ENCODE results near the gene CCSER2.
A peak's percentile ranks its signal among the peaks of the same experiment; 100 is the strongest.
"Not testable (repeated sequence)": the region's sequence is repeated elsewhere in the genome, so short reads cannot be mapped to it uniquely, and the experiment has no call there.

Gene CCSER2

DNA sequence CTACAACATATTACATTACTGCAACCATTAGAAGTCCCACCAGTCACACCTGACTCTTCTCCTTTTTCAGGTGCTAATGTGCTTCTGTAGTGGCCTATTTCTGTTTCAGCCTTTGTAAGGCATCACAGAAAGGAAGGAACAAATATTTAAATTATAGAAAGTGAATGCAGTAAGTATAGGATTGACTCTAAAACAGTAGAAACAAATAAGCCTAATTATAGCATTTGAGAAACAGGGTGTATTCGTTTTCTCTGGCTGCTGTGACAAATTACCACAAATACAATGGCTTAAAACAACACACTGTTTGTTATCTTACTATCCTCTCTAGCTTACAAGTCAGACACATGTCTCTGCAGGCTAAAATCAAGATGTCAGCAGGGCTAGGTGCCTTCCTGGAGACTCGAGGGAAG is 69.4 kb downstream of the CCSER2 start:
- no peak for DNase-seq (ENCODE audit: low read depth)

DNA sequence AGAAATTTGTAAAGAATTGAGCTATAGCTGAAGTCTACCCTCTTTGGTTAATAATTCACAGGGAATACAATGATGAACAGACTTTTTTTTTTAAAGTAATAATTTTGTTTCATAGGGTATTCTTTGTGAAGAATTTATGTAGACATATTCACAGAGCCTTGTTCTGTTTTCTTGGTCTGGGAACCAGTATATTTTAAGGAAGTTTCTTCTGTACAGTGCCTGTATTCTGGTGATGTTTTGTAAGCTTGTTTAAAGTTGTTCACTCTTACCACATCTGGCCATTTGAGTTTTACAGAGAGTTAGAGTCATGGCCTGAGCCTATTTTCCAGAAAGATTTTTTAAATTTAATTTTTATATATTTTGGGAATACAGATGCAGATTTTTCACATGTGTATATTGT is 70.3 kb downstream of the CCSER2 start:
- no peak for DNase-seq (ENCODE audit: low read depth)

DNA sequence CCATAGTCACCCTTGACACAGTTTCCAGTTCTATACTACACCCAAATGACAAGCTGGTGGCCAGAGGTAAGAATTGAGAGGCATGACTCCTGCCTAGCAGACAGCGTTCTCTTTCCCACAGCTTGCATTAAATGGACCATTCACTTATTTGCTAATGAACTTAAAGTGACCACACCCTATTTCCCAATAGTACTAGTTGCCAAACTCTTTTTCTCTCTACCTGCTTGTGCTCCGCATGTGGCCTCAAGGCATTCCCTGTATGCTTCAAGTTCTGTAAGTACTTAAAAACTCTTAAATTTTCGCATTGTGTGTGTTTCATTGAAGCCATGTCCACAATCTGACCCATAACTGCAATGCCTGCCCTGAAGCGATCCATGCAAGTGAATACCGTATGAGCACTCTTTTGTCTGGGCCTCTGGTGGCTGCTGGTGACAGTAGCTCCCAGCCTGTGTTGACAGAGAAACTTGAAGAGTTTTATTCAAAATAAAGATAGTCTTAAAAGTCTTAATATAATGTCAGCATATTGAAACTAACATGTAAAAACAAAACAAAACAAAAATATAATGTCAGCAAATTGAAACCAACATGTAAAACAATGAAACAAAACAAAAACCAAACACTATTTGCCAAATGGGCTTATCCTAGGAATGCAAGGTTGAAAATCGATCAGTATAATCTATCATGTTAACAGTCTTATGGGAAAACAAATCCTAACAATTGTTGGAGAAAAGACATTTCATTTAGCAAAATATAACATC is 73.6 kb downstream of the CCSER2 start:
- DNase-seq (ENCODE audit: low read depth): no peak

DNA sequence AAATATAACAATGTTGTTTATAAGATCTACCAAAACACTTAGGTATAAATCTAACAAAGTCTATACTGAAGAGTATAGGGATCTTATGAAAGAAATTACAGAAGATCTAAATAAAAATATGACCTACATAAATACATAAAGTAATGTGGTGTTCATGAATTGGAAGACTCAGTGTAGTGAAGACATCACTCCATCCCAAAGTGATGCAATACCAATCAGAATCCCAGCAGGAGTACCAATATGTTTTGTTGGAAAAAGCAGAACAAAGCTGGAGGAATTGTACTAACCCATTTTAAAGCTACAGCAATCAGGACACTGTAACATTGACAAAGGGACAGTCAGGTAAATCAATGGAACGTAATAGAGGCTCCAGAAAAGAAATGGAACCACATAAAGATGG is 76.4 kb downstream of the CCSER2 start:
- DNase-seq (ENCODE audit: low read depth): no peak

DNA sequence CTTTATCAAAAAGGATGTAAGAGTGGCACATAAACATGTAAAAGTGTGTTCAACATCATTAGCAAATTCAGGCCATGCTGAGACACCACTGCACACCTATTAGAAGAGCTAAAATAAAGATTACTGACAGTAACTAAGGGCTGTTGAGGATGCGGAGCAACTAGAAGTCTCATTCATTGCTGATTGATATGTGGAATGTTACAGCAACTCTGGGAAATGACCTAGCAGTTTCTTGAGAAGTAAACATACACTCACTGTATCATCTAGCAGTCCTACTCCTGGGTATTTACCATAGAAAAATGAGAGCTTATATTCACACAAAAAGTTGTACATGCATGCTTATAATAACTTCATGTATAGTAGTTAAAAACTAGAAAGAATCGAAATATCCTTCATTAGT is 77.3 kb downstream of the CCSER2 start:
- DNase-seq (ENCODE audit: low read depth): no peak

DNA sequence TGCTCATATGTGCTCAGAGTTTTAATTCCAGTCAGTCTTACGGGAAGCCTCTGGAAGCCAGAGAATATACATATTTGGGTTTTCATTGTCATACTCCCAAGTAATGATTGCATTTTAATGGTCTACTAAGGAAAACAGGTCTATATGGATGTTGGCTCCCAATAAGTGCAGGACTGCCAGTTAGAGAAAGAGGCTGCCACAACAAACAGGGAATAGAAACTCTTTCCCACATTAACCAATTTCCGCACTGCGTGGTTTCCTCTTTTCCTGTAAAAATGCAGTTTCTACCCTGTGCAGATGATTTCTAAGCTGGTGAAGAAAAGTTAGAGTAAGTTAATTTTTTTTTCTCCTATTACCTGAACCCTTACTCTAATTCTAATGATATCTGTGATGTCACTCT is 78.2 kb downstream of the CCSER2 start:
- no peak for DNase-seq (ENCODE audit: low read depth)

DNA sequence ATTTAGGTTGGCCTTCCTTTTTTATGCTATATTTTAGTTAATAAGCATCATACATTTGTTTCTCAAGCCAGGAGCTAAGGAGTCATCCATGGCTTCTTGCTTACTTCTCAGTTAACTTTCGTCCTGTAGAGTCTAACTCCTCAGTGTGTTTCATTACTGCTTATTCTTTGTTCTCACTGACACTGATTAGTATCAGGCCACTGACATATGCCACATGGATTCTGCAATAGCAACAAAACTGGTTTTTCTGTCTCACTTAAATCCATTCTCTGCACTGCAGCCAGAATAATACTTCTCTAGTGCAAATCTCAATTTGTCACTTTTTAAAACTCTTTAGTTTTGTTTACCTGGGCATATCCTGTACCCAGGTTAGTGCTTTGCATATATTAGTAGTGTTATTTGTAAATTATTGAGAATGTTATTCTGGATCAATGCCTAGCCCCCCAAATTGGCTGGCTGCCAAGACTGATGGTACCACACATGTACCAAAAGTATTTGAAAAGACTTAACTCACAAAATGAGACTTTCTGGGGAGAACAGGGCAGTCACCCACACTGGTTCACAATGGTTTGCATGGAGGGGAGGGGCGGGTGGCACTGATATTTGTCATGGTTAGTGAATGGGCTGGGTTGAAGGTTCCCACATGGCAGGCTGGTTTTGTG is 79.1 kb downstream of the CCSER2 start:
- DNase-seq (ENCODE audit: low read depth): no peak

DNA sequence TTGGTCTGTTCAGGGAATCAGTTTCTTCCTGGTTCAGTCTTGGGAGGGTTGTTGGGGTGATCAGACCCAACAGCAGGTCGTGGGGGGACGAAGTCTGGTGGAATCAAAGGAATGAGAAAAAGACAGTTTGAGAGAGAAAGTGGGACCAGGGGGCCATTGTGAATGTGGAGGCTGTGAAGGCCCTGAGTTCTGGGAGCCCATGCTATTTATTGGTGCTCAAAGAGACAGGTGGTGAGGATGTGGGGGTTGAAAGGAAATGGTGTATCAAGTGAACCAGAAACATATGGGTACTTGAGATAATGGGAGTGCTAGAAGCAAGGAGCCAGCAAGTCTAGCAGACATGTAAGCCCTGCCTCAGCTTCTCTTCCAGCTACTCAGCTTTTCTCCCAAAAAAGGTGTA is 84.1 kb downstream of the CCSER2 start:
- no peak for DNase-seq (ENCODE audit: low read depth)

DNA sequence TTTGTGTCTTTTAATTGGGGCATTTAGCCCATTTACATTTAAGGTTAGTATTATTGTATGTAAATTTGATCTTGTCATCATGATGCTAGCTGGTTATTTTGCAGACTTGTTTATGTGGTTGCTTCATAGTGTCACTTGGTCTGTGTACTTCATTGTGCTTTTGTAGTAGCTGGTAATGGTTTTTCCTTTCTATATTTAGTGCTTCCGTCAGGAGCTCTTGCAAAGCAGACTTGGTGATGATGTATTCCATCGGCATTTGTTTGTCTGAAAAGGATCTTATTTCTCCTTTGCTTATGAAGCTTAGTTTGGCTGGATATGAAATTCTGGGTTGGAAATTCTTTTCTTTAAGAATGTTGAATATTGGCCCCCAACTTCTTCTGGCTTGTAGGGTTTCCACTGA is 85.7 kb downstream of the CCSER2 start:
- not testable (repeated sequence) for DNase-seq (ENCODE audit: low read depth)

DNA sequence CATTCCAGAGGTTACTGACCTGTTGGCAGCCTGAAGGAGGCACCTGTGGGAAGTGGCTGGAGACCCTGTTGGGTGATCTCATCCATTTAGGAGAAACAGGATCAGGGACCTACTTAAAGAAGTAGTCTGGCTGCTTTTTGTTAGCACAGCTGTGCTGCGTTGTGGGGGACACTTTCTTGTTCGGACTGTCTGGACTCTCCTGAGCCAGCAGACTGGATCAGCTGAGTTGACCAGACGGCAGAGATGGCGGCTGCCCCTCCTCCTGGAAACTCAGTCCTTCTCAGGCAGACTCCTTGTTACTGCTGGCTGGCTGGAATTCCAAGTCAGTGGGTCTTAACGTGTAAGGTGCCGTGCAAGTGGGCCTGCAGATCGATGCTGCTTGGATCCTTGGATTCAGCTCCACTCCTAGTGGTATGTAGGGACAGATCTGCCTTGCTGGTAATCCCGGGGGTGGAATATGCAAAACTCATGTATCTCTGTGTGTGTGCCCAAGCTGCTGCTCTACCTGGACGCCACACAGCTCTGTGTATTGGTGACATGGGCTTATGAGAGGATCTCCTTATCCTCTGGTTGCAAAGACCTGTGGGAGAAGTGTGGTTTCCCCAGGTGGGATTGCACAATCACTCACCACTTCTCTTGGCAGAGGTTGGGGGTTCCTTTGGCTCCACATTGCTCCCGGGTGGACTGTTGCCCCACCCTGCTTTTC is 87.3 kb downstream of the CCSER2 start:
- DNase-seq (ENCODE audit: low read depth): no peak

DNA sequence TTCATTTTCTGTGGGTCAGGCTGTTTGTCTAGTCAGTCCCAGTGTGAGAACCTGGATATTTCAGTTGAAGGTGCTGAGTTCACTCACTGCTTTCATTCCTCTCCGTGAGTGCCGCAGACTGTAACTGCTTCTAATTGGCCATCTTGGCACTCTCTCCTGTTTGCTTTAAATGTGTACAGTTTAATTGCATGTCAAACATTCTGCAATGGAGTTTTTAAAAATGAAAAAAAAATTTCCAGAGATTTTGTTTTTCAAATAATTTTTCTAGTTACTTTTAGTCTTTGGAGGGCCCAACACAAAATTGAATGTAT is 87.8 kb downstream of the CCSER2 start:
- no peak for DNase-seq (ENCODE audit: low read depth)

DNA sequence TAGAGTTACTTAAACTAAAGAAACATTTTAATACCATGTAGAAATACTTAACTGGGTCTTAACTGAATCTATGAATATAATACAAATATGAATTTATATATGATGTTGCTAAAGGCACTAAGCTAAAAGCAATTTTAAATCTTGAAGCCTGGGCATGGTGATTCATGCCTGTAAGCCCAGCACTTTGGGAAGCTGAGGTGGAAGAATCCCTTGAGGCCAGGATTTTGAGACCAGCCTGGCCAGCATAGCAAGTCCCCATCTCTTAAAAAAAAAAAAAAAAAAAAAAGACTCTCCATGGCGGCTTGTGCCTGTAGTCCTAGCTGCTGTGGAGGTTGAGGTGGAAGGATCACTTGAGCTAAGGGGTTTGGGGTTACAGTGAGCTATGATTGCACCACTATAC is 95.3 kb downstream of the CCSER2 start:
- DNase-seq (ENCODE audit: low read depth): no peak

DNA sequence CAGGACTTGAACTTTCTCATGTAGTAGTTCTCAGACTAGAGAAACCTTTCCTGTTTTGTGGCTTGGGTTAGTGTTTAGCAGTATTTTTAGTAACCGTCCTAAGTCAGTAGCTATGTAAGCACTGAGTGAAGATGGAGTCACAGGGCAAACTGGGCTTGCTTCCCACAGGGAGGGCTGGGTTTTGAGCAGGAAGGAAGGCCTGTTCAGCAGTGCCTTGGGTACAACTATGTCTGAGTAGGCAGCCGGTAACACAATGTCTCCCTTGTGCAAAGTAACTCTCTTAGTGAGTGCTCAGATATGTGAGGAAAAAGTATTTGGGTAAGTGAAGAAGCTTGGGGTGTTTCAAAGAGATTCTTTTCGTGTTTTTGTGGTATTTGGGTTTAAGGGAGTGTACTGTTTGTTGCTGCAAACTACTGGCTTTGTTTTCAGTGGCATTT is 96.4 kb downstream of the CCSER2 start:
- peak; percentile 83 for DNase-seq (ENCODE audit: low read depth)

DNA sequence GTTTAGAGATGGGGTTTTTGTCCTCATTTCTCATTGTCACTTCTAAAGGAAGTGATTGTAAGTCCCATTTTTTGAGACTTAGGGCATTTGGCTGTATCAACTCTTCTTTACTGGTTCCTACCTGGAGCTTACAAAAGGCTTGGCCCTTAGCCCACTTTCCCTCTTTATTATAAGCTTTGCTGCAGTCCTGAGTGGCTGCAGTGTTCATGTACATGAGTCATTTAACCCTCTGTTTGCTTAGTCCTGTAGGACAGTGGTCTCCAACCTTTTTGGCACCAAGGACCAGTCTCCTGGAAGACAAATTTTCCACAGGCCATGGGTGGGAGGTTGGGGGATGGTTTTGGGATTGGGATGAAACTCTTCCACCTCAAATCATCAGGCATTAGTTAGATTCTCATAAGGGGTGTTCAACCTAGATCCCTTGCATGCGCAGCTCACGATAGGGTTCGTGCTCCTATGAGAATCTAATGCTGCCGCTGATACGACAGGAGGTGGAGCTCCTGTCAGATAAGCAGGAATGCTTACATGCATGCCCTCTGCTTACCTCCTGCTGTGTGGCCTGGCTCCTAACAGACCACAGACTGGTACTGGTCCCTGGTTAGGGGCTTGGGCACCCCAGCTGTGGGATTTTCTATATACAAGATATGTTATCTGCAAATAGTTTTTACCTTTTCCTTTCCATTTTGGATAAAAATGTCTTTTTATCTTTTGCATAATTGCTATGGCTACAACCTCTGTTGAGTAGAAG is 99.7 kb downstream of the CCSER2 start:
- DNase-seq (ENCODE audit: low read depth): no peak

DNA sequence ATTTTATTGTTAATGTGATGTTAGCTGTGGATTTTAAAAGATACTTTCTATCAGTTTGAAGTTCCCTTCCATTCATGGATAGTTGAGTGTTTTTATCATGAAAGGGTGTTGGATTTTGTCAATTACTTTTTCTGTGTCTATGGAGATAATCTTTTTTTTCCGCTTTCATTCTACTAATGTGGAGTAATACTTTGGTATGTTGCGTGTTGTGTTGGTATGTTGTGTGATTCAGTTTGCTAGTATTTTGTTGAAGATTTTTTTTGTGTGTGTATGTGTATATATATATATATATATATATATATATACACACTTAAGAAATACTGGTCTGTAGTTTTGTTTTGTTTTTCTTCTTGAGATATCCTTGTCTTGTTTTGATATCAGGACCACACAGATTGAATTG is 100.3 kb downstream of the CCSER2 start:
- DNase-seq (ENCODE audit: low read depth): no peak

DNA sequence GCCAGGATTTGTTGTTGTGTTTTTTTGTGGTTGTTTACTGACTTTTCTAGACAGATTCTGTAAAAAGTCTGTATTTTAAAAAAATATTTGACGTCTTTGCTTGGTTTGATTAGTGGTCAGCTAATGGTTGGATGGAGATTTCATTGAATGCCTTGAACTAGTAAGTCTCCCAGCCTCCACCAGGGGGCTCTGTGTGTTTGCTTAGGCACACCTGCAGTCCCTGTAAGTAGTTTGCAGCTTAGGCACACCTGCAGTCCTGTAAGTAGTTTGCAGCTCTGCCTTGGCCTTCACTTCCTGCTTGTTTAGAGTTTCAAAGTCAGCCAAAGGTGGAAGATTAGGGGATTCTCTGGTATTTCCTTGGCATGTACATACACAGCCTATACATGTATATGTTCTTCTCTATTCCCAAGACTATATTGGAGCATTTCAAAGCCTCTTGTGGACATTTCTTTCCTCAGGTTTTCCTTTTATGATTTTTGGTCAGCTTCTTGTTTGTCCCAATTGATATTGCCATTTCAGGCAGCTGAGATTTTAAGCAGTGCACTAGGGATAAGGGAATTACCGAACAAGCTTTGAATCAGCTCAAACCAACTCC is 101.6 kb downstream of the CCSER2 start:
- peak; percentile 17 for DNase-seq (ENCODE audit: low read depth)

DNA sequence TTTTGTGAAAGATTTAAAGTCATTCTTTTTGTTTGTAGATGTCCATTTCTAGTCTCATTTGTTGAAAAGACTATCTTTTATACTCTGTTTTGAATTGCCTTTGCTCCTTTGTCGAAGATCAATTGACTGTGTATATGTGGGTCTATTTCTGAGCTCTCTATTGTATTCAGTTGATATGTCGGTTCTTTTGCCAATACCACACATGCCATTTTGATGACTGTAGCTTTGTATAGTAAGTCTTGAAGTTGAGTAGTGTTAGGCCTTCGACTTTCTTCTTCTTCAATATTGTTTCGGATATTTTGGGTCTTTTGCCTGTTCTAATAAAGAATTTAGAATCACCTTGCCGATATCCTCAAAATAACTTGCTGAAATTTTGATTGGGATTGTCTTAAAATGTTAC is 104.5 kb downstream of the CCSER2 start:
- no peak for DNase-seq (ENCODE audit: low read depth)

DNA sequence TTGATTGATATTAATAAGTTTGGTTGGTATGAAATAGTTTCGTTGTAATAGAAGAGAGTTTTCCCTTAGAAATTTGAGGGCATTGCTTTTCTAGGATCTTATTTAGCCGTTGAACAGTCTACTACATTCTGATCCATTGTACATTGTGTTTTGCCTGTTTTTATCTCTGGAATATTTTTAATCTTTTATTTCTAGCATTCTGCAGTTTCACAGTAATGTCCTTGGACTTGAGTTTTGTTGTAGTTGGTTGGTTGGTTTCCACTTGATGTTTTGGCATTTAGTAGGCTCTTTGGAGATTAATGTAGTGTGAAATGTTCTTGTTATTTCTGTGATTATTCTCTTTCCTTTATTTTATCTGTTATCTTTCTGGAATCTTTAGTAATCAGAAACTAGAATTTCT is 112.4 kb downstream of the CCSER2 start:
- DNase-seq (ENCODE audit: low read depth): no peak

DNA sequence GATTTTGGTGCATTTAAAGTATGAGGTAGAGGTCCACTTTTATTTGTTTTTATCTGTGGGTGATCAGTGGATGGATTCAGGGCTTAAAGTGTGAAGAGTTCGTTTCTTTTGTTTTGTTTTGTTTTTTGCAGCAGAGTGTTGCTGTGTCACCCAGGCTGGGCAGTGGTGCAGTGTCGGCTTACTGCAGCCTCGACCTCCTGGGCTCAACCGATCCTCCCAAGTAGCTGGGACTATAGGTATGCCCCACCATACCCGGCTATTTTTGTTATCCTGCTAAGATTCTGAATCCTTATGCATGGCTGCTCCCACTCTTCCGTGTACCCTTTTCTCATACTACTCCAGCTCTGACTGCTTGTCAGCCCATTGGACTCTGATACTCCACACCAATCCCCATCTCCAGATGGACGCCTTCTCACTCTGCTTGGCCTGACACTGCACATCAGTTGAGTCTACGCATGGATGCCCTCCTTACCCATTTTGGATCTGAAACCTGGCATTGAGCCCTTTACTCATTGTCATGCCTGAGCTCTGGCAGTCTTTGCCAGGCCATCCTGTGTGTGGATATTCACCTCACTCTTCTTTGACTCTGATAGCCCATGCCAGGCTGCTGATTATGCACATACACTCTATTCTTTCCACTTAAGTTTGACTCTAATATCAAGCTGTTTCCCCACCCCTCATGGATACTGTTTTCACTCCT is 119.5 kb downstream of the CCSER2 start:
- DNase-seq (ENCODE audit: low read depth): no peak

DNA sequence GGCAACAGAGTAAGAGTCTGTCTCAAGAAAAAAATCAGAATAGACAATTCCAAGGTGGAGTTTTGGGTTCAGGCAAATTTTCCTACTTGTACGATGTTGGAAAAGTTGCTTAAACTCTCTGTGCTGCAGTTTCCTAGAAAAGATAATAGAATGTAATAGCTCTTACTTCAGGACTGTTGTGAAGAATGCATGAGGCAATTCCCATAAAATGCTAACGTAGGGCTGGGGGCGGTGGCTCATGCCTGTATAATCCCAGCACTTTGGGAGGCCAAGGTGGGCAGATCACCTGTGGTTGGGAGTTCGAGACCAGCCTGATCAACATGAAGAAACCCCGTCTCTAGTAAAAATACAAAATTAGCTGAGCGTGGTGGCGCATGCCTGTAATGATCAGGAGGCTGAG is 121.0 kb downstream of the CCSER2 start:
- not testable (repeated sequence) for DNase-seq (ENCODE audit: low read depth)

DNA sequence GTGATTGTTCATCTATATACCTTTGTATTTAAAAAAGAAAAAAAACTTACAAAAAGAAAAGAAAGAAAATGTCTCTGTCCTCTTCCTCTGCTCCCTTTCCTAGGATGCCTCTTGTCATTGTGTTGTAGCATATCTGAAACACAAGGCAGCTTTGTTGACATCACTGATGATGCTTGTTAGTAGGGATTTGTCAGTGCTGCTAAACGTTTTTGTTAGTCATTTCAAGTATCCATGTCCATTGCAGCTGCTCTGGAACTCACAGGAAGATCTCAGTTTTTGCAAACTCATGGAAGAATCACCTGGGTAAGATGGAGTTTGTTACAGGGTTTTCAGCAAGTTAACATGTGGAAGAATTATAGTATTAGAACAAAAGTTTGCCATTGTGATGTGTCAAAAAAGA is 123.6 kb downstream of the CCSER2 start:
- no peak for DNase-seq (ENCODE audit: low read depth)

DNA sequence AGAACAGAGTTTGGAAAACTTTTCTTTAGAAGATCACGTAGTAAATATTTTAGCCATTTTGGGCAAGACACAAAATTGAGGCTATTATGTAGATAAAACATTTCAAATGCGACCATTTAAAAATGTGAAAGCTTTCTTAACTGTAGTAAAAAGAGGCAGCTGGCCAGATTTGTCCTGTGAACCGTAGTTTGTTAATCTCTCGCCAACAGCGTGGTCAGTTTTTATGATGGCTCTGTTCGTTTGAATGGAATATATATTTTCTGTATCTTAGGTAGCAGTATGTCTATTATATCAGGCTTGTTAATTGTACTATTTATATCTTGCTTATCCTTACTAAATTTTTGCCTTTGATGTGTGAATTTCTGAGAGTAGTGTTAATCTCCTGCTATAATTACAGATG is 124.9 kb downstream of the CCSER2 start:
- no peak for DNase-seq (ENCODE audit: low read depth)
